GM12878 (cell line): ENCODE results near the gene DDX23. TPM values are rescaled to one million over a fixed set of nuclear protein-coding genes. Genes with fewer than 3 reads are reported as not detected.
A peak's percentile ranks its signal among the peaks of the same experiment; 100 is the strongest.

Source experiments
- ATAC-seq: fragments of 200-7000 bp; cut with Tn5 transposase; 3 replicates; pipeline ENCODE4 v1.9.1; 2020; ENCODE audit warnings: mild to moderate bottlenecking, moderate library complexity
- BruUV-seq: library from RNA; stranded (reverse); fragments of 400-500 nt; replicated peaks from 2 replicates; lab custom pipeline; 2021; lab: Mats Ljungman, UMichigan
- CTCF ChIA-PET: fragments of 300-600 bp; sonication (Branson Sonifier 250); formaldehyde crosslinking; extraction: SDS; loops from one replicate; lab custom pipeline; 2021; ENCODE audit warnings: inconsistent platforms; lab: Yijun Ruan, JAX
- POLR2A ChIA-PET: fragments of 350-600 bp; formaldehyde crosslinking; extraction: SDS; loops from one replicate; lab custom pipeline; 2021; ENCODE audit warnings: inconsistent platforms; lab: Charles Lee
- RAD21 ChIA-PET: fragments of 300-600 bp; sonication (Branson Sonifier 250); formaldehyde crosslinking; loops from one replicate; lab custom pipeline; 2023; ENCODE audit warnings: antibody characterized with exemption; ENCODE audit not compliant: unreplicated experiment; lab: Charles Lee
- SMC1A ChIA-PET: fragments of 300-600 bp; sonication (Branson Sonifier 250); formaldehyde crosslinking; loops from one replicate; lab custom pipeline; 2023; ENCODE audit not compliant: unreplicated experiment, uncharacterized antibody; lab: Charles Lee
- DNase-seq: peaks from one replicate; pipeline ENCODE4 v3.0.0-alpha.2; 2011; ENCODE audit warnings: low read depth, low spot score
- FAIRE-seq: peaks from 3 replicates; lab custom pipeline; 2011; peaks lifted over from hg19 to GRCh38; lab: Jason Lieb, UNC
- H2AFZ ChIP-seq: 2 replicates; pipeline ENCODE4 v1.6.0; 2011; ENCODE audit warnings: low read depth, low read length, control low read depth; ENCODE audit not compliant: control insufficient read depth
- H3K27ac ChIP-seq: 2 replicates; pipeline ENCODE4 v1.5.1; 2011; ENCODE audit warnings: control low read depth; ENCODE audit not compliant: control insufficient read depth, insufficient read depth
- H3K27me3 ChIP-seq, 2 experiments: replicated peaks in 1 of 2; 2 replicates each; pipeline versions ENCODE4 v1.6.0 to v1.6.1; 2011; ENCODE audit warnings: low read length in 1 of 2; ENCODE audit not compliant: control insufficient read depth in 2 of 2, insufficient read depth in 2 of 2
- H3K36me3 ChIP-seq, 2 experiments: 2 replicates each; pipeline ENCODE4 v1.5.1; 2011; ENCODE audit warnings: low read length in 1 of 2; ENCODE audit not compliant: control insufficient read depth in 2 of 2, insufficient read depth in 2 of 2
- H3K4me1 ChIP-seq: 2 replicates; pipeline ENCODE4 v1.6.1; 2011; ENCODE audit warnings: mild to moderate bottlenecking, low read length, moderate library complexity, mixed read lengths; ENCODE audit not compliant: control insufficient read depth, insufficient read depth
- H3K4me2 ChIP-seq: 2 replicates; pipeline ENCODE4 v1.6.0; 2011; ENCODE audit warnings: control low read depth; ENCODE audit not compliant: control insufficient read depth, insufficient read depth
- H3K4me3 ChIP-seq: fragments of 200-600 bp; sonication (generic); 2 replicates; pipeline ENCODE4 v1.5.1; 2016
- H3K79me2 ChIP-seq: 2 replicates; pipeline ENCODE4 v1.6.0; 2011; ENCODE audit warnings: low read length; ENCODE audit not compliant: control insufficient read depth, insufficient read depth
- H3K9ac ChIP-seq: 2 replicates; pipeline ENCODE4 v1.8.0; 2011; ENCODE audit warnings: low read length, control low read depth, mixed read lengths; ENCODE audit not compliant: control insufficient read depth, insufficient read depth
- H3K9me3 ChIP-seq: replicated peaks from 3 replicates; pipeline ENCODE4 v1.5.1; 2011; ENCODE audit warnings: mild to moderate bottlenecking, low read length; ENCODE audit not compliant: control insufficient read depth, insufficient read depth
- H4K20me1 ChIP-seq: 2 replicates; pipeline ENCODE4 v1.6.0; 2011; ENCODE audit not compliant: control insufficient read depth, insufficient read depth
- ATF2 ChIP-seq: IDR thresholded peaks from 2 replicates; pipeline ENCODE4 v1.6.1; 2012; ENCODE audit warnings: low read length, inconsistent platforms
- RAD51 ChIP-seq: fragments of 450-650 bp; IDR thresholded peaks from 2 replicates; pipeline ENCODE4 v1.6.1; 2016; ENCODE audit warnings: moderate library complexity, mild to moderate bottlenecking, inconsistent platforms
- RUNX3 ChIP-seq: IDR thresholded peaks from 2 replicates; pipeline ENCODE4 v1.6.1; 2012; ENCODE audit warnings: low read length, inconsistent platforms
- WGBS: methylation state at CpG from one replicate; pipeline ENCODE4 v1.1.6; 2016; ENCODE audit warnings: low lambda C conversion rate; ENCODE audit not compliant: insufficient replicate concordance, insufficient coverage; ENCODE audit errors: missing lambda C conversion rate; 5-methylcytosine and 5-hydroxymethylcytosine counted together
- in situ Hi-C: fragments of 300-500 bp; cut with MboI; formaldehyde crosslinking; loops from 9 replicates; pipeline ENCODE4 v1.14.3; 2018; ENCODE audit warnings: mixed read lengths
- intact Hi-C: fragments of 100-400 bp; cut with micrococcal nuclease; formaldehyde crosslinking; loops from one replicate; pipeline ENCODE4 v1.14.2; 2022; ENCODE audit not compliant: unreplicated experiment
- polyA plus RNA-seq, 11 experiments: library from polyadenylated mRNA; depleted of rRNA in 4 of 11; unstranded in 6 of 11; stranded (reverse) in 5 of 11; fragments of >200 nt; fragmentation: Nextera tagmentation in 4 of 11; fragmentation: Illumina TruSeq in 1 of 11; extraction: Ambion mirVana in 4 of 11; extraction: Trizol in 1 of 11; gene quantifications; 1 replicate in 1 of 11; 2 replicates in 10 of 11; pipeline versions ENCODE4 v1.2.1 to v1.2.3, GENCODE V29; 2011 to 2016; ENCODE audit warnings: inconsistent platforms in 2 of 11, missing spikeins in 2 of 11, low read depth in 1 of 11
- total RNA-seq, 4 experiments: library from RNA; depleted of rRNA in 3 of 4; stranded (reverse); fragments of >200 nt in 3 of 4; fragmentation: Illumina TruSeq in 1 of 4; extraction: Trizol in 1 of 4; gene quantifications; 2 replicates each; pipeline versions ENCODE4 v1.2.1 to v1.2.3, GENCODE V29; 2013 to 2021

Gene DDX23
- total and polyA plus RNA-seq, 10 of the 15 experiments (the other 5 are each of a cell fraction or from before 2014, with no cell fraction given), result 25.8 to 107 (median 77.4) TPM

GRCh38 chr12:48901278-48901677 lies 49.3 kb upstream of the DDX23 start (continued):
- TF ChIP-seq ATF2, result no peak

GRCh38 chr12:48899651-48900050 lies 47.7 kb upstream of the DDX23 start:
- FAIRE-seq (no peak), DNase-seq (no peak), ATAC-seq (no peak)
- Histone ChIP-seq H4K20me1 (no peaks in the 10 kb centered on the region), H2AFZ (no peak overlapping the region), H3K79me2 (no peaks in the 10 kb centered on the region), H3K27me3 (no peaks in the 10 kb centered on the region; a peak in 1 of 4 replicates), H3K4me3 (no peak overlapping the region), H3K36me3 (no peaks in the 10 kb centered on the region), H3K4me2 (no peak overlapping the region), H3K9ac (no peak overlapping the region), H3K9me3 (no peaks in the 10 kb centered on the region), H3K4me1 (peaks cover 8% of the 10 kb centered on the region; the same call in 1 of the 2 replicates), H3K27ac (no peak overlapping the region)
- whole genome bisulfite sequencing, result 7% methylated on average over 2 of the region's 2 CpGs
- intact Hi-C loops (loop anchor here (2.0 to 5.0 kb wide), 2 partner anchors 47 to 98 kb away; partner anchors contain the start of genes DDN and DDX23), in situ Hi-C loops (no loop called here)
- ChIA-PET SMC1A (interaction anchor here (0.6 to 4.5 kb wide), 4 partner anchors 9 to 89 kb away, joined by 3 to 44 read pairs (median 18); partner anchors contain the start of genes DDX23 and RND1), POLR2A (interaction anchor here (2.0 to 5.5 kb wide), 3 partner anchors 26 to 47 kb away, joined by 8 to 36 read pairs (median 13); partner anchors contain the start of genes DDX23, FKBP11 and RND1), CTCF (interaction anchor here (0.6 to 7.0 kb wide), 8 partner anchors 9 to 89 kb away, joined by 3 to 112 read pairs (median 10); partner anchors contain the start of genes DDX23 and FKBP11), RAD21 (interaction anchor here (6.3 kb wide), 1 partner anchor 48 kb away, joined by 49 read pairs; the partner anchor contains the start of gene DDX23)
- BruUV-seq, result no TSS peak
- peak; percentile 67; the same call in 1 of the 2 replicates for TF ChIP-seq RAD51
- no peak for TF ChIP-seq RUNX3
